SK-N-SH treated with all-trans-retinoic acid at 6 μM for 48 hours (cell line): ENCODE results near the gene RAD52.

Experiments
- ARNTL ChIP-seq: fragments of 450-650 bp; formaldehyde crosslinking; IDR thresholded peaks from 2 replicates; pipeline ENCODE4 v1.5.0; 2020; ENCODE audit warnings: low read depth, mild to moderate bottlenecking, moderate library complexity, borderline replicate concordance
- BACH2 ChIP-seq: fragments of 250-450 bp; sonication (Bioruptor Pico); IDR thresholded peaks from 2 replicates; pipeline ENCODE4 v1.9.0; 2021; ENCODE audit warnings: mild to moderate bottlenecking, borderline replicate concordance
- ESRRG ChIP-seq: fragments of 250-450 bp; sonication (Bioruptor Pico); IDR thresholded peaks from 2 replicates; pipeline ENCODE4 v1.6.1; 2021; ENCODE audit warnings: mild to moderate bottlenecking
- ISL1 ChIP-seq: fragments of 250-450 bp; sonication (Bioruptor Pico); IDR thresholded peaks from 2 replicates; pipeline ENCODE4 v2.1.2; 2022; ENCODE audit warnings: mild to moderate bottlenecking, moderate library complexity
- RARB ChIP-seq: fragments of 250-450 bp; sonication (Bioruptor Pico); IDR thresholded peaks from 2 replicates; pipeline ENCODE4 v1.8.0; 2021; ENCODE audit warnings: mild to moderate bottlenecking, moderate library complexity
- ZFP3 ChIP-seq: fragments of 250-450 bp; sonication (Bioruptor Pico); IDR thresholded peaks from 2 replicates; pipeline ENCODE4 v1.5.0; 2020; ENCODE audit warnings: mild to moderate bottlenecking, moderate library complexity
- ZFP30 ChIP-seq: fragments of 450-650 bp; formaldehyde crosslinking; IDR thresholded peaks from 2 replicates; pipeline ENCODE4 v1.5.0; 2022; ENCODE audit warnings: mild to moderate bottlenecking, moderate library complexity
- ZNF565 ChIP-seq: fragments of 450-650 bp; formaldehyde crosslinking; conservative IDR thresholded peaks from 2 replicates; pipeline ENCODE4 v1.5.0; 2020; ENCODE audit warnings: low read depth, mild to moderate bottlenecking, moderate library complexity
- ZNF70 ChIP-seq: fragments of 450-650 bp; formaldehyde crosslinking; IDR thresholded peaks from 2 replicates; pipeline ENCODE4 v1.5.0; 2020; ENCODE audit warnings: mild to moderate bottlenecking, moderate library complexity
- TF ChIP-seq, protein P1 (sequence below): fragments of 250-450 bp; sonication (Bioruptor Pico); IDR thresholded peaks from 2 replicates; pipeline ENCODE4 v1.5.1; 2020; ENCODE audit warnings: low read depth, mild to moderate bottlenecking, moderate library complexity
- TF ChIP-seq, protein P2 (sequence below): fragments of 250-450 bp; sonication (Bioruptor Pico); IDR thresholded peaks from 2 replicates; pipeline ENCODE4 v1.5.1; 2021; ENCODE audit warnings: mild to moderate bottlenecking, moderate library complexity
- TF ChIP-seq, protein P3 (sequence below): fragments of 250-450 bp; sonication (Bioruptor Pico); IDR thresholded peaks from 2 replicates; pipeline ENCODE4 v1.8.0; 2020; ENCODE audit warnings: mild to moderate bottlenecking, moderate library complexity, borderline replicate concordance

DNA sequence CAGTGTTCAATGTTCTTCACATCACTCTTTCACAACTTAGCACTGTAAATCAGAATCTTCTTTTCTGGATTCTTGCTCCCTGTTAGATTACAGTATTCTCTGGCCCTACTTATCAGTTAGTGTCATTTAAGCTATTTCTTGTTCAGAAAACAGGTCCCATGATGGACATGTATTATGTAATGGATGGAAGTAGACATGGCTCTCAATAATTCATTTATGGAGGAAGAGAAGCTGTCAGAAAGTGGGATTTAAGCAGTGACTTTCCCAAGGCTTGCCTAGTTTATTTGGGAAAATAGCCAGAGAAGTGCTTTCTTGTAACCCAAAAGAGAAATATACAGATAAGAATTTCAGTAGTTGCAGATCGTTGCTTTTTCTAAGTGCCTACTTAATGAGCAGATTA is 43.2 kb upstream of the RAD52 start:
- TF ChIP-seq, protein P1, sequence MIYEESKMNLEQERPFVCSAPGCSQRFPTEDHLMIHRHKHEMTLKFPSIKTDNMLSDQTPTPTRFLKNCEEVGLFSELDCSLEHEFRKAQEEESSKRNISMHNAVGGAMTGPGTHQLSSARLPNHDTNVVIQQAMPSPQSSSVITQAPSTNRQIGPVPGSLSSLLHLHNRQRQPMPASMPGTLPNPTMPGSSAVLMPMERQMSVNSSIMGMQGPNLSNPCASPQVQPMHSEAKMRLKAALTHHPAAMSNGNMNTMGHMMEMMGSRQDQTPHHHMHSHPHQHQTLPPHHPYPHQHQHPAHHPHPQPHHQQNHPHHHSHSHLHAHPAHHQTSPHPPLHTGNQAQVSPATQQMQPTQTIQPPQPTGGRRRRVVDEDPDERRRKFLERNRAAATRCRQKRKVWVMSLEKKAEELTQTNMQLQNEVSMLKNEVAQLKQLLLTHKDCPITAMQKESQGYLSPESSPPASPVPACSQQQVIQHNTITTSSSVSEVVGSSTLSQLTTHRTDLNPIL (CRISPR knock-in tag), result no peak
- TF ChIP-seq, protein P2, sequence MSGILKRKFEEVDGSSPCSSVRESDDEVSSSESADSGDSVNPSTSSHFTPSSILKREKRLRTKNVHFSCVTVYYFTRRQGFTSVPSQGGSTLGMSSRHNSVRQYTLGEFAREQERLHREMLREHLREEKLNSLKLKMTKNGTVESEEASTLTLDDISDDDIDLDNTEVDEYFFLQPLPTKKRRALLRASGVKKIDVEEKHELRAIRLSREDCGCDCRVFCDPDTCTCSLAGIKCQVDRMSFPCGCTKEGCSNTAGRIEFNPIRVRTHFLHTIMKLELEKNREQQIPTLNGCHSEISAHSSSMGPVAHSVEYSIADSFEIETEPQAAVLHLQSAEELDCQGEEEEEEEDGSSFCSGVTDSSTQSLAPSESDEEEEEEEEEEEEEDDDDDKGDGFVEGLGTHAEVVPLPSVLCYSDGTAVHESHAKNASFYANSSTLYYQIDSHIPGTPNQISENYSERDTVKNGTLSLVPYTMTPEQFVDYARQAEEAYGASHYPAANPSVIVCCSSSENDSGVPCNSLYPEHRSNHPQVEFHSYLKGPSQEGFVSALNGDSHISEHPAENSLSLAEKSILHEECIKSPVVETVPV (CRISPR knock-in tag), result no peak
- no peak for TF ChIP-seq ZNF70 (CRISPR knock-in tag)
- no peak for TF ChIP-seq ESRRG (CRISPR knock-in tag)
- TF ChIP-seq, protein P3, sequence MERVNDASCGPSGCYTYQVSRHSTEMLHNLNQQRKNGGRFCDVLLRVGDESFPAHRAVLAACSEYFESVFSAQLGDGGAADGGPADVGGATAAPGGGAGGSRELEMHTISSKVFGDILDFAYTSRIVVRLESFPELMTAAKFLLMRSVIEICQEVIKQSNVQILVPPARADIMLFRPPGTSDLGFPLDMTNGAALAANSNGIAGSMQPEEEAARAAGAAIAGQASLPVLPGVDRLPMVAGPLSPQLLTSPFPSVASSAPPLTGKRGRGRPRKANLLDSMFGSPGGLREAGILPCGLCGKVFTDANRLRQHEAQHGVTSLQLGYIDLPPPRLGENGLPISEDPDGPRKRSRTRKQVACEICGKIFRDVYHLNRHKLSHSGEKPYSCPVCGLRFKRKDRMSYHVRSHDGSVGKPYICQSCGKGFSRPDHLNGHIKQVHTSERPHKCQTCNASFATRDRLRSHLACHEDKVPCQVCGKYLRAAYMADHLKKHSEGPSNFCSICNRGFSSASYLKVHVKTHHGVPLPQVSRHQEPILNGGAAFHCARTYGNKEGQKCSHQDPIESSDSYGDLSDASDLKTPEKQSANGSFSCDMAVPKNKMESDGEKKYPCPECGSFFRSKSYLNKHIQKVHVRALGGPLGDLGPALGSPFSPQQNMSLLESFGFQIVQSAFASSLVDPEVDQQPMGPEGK, result no peak
- no peak for TF ChIP-seq ZFP30
- TF ChIP-seq ARNTL (CRISPR knock-in tag), result no peak
- TF ChIP-seq ZFP3 (CRISPR knock-in tag), result no peak
- no peak for TF ChIP-seq BACH2 (CRISPR knock-in tag)
- TF ChIP-seq ISL1, result peak; percentile 38; the same call in 1 of the 2 replicates
- TF ChIP-seq ZNF565 (CRISPR knock-in tag), result no peak
- TF ChIP-seq RARB (CRISPR knock-in tag), result no peak
